WTC11 (cell line): ENCODE results near the gene OSBPL10. TPM values are rescaled to one million over a fixed set of nuclear protein-coding genes. Genes with fewer than 3 reads are reported as not detected.

Experiments used
- ATAC-seq: fragments of 200-7000 bp; cut with Tn5 transposase; 2 replicates; pipeline ENCODE4 v1.10.0; 2021; ENCODE audit warnings: mild to moderate bottlenecking, moderate library complexity
- CTCF ChIA-PET: fragments of 300-600 bp; sonication (Branson Sonifier 250); formaldehyde crosslinking; loops from one replicate; lab custom pipeline; 2021; ENCODE audit warnings: antibody characterized with exemption; lab: Charles Lee
- POLR2A ChIA-PET: fragments of 350-600 bp; sonication (Branson Sonifier 250); formaldehyde crosslinking; loops from one replicate; lab custom pipeline; 2021; ENCODE audit warnings: antibody characterized with exemption; lab: Charles Lee
- DNase-seq: peaks from one replicate; pipeline ENCODE4 v3.0.0; 2021; ENCODE audit warnings: low spot score
- H3K27ac Mint-ChIP-seq: 2 replicates; pipeline ENCODE4 v1.8.0; 2021; ENCODE audit warnings: mixed read lengths
- H3K27me3 Mint-ChIP-seq: 2 replicates; pipeline ENCODE4 v1.8.0; 2021; ENCODE audit warnings: low read depth, mild to moderate bottlenecking, moderate library complexity, mixed read lengths
- H3K36me3 Mint-ChIP-seq: 2 replicates; pipeline ENCODE4 v1.8.0; 2021; ENCODE audit warnings: mixed read lengths
- H3K4me1 Mint-ChIP-seq: 2 replicates; pipeline ENCODE4 v1.8.0; 2022; ENCODE audit warnings: mixed read lengths
- H3K4me3 Mint-ChIP-seq: 2 replicates; pipeline ENCODE4 v1.8.0; 2021; ENCODE audit warnings: mild to moderate bottlenecking, moderate library complexity, mixed read lengths
- H3K9me3 Mint-ChIP-seq: 2 replicates; pipeline ENCODE4 v1.8.0; 2021; ENCODE audit warnings: mixed read lengths
- CREB1 ChIP-seq: sonication (generic); formaldehyde crosslinking; IDR thresholded peaks from 2 replicates; pipeline ENCODE4 v1.8.0; 2023; ENCODE audit warnings: mild to moderate bottlenecking, missing genetic modification reagents
- ERG ChIP-seq: fragments of 250-450 bp; sonication (Bioruptor Pico); IDR thresholded peaks from 2 replicates; pipeline ENCODE4 v1.8.0; 2021; ENCODE audit warnings: mild to moderate bottlenecking
- FOXJ3 ChIP-seq: sonication (generic); formaldehyde crosslinking; IDR thresholded peaks from 2 replicates; pipeline ENCODE4 v1.9.0; 2021; ENCODE audit warnings: missing genetic modification reagents, mild to moderate bottlenecking, borderline replicate concordance
- MXD4 ChIP-seq: fragments of 250-450 bp; sonication (Bioruptor Pico); IDR thresholded peaks from 2 replicates; pipeline ENCODE4 v1.8.0; 2021; ENCODE audit warnings: mild to moderate bottlenecking, moderate library complexity, borderline replicate concordance
- NFATC4 ChIP-seq: fragments of 250-450 bp; sonication (Bioruptor Pico); IDR thresholded peaks from 2 replicates; pipeline ENCODE4 v1.9.0; 2021; ENCODE audit warnings: mild to moderate bottlenecking
- NR3C1 ChIP-seq: sonication (generic); formaldehyde crosslinking; conservative IDR thresholded peaks from 2 replicates; pipeline ENCODE4 v1.8.1; 2023; ENCODE audit warnings: low read depth, mild to moderate bottlenecking, missing genetic modification reagents
- PREB ChIP-seq: sonication (generic); formaldehyde crosslinking; IDR thresholded peaks from 2 replicates; pipeline ENCODE4 v1.8.1; 2022; ENCODE audit warnings: mild to moderate bottlenecking, missing genetic modification reagents, moderate library complexity, borderline replicate concordance
- SP1 ChIP-seq: sonication (generic); formaldehyde crosslinking; conservative IDR thresholded peaks from 2 replicates; pipeline ENCODE4 v1.8.1; 2022; ENCODE audit warnings: missing genetic modification reagents
- TEAD1 ChIP-seq: sonication (generic); formaldehyde crosslinking; IDR thresholded peaks from 2 replicates; pipeline ENCODE4 v1.8.0; 2022; ENCODE audit warnings: mild to moderate bottlenecking, missing genetic modification reagents
- ZBTB21 ChIP-seq: sonication (generic); formaldehyde crosslinking; IDR thresholded peaks from 2 replicates; pipeline ENCODE4 v1.8.1; 2023; ENCODE audit warnings: mild to moderate bottlenecking, missing genetic modification reagents, borderline replicate concordance
- ZNF138 ChIP-seq: sonication (generic); formaldehyde crosslinking; conservative IDR thresholded peaks from 2 replicates; pipeline ENCODE4 v1.8.1; 2022; ENCODE audit warnings: mild to moderate bottlenecking, moderate library complexity, missing genetic modification reagents
- ZNF263 ChIP-seq: sonication (generic); formaldehyde crosslinking; IDR thresholded peaks from 2 replicates; pipeline ENCODE4 v1.8.1; 2022; ENCODE audit warnings: low read depth, mild to moderate bottlenecking, moderate library complexity, missing genetic modification reagents
- ZNF396 ChIP-seq: fragments of 250-450 bp; sonication (Bioruptor Pico); IDR thresholded peaks from 2 replicates; pipeline ENCODE4 v1.8.0; 2021; ENCODE audit warnings: mild to moderate bottlenecking, moderate library complexity, borderline replicate concordance
- ZNF532 ChIP-seq: fragments of 250-450 bp; sonication (Bioruptor Pico); IDR thresholded peaks from 2 replicates; pipeline ENCODE4 v1.9.0; 2021; ENCODE audit warnings: mild to moderate bottlenecking, borderline replicate concordance
- ZNF671 ChIP-seq: fragments of 250-450 bp; sonication (Bioruptor Pico); IDR thresholded peaks from 2 replicates; pipeline ENCODE4 v1.8.0; 2021; ENCODE audit warnings: mild to moderate bottlenecking
- total RNA-seq: library from RNA; stranded (reverse); gene quantifications from 3 replicates; pipeline ENCODE4 v1.2.3, GENCODE V29; 2021
- TF ChIP-seq, protein P1 (sequence below): sonication (generic); formaldehyde crosslinking; IDR thresholded peaks from 2 replicates; pipeline ENCODE4 v1.8.1; 2023; ENCODE audit warnings: mild to moderate bottlenecking, moderate library complexity, missing genetic modification reagents
- TF ChIP-seq, protein P2 (sequence below): sonication (generic); formaldehyde crosslinking; IDR thresholded peaks from 2 replicates; pipeline ENCODE4 v1.8.0; 2023; ENCODE audit warnings: mild to moderate bottlenecking, missing genetic modification reagents
- TF ChIP-seq, protein P3 (sequence below): sonication (generic); formaldehyde crosslinking; IDR thresholded peaks from 2 replicates; pipeline ENCODE4 v1.8.0; 2022; ENCODE audit warnings: mild to moderate bottlenecking, missing genetic modification reagents

Gene OSBPL10
- total RNA-seq, 1 experiment from 2014 or later: 84.1 TPM

GRCh38 chr3:31947162-31947561 is 33.9 kb downstream of the OSBPL10 start (continued):
- TF ChIP-seq, protein P1, sequence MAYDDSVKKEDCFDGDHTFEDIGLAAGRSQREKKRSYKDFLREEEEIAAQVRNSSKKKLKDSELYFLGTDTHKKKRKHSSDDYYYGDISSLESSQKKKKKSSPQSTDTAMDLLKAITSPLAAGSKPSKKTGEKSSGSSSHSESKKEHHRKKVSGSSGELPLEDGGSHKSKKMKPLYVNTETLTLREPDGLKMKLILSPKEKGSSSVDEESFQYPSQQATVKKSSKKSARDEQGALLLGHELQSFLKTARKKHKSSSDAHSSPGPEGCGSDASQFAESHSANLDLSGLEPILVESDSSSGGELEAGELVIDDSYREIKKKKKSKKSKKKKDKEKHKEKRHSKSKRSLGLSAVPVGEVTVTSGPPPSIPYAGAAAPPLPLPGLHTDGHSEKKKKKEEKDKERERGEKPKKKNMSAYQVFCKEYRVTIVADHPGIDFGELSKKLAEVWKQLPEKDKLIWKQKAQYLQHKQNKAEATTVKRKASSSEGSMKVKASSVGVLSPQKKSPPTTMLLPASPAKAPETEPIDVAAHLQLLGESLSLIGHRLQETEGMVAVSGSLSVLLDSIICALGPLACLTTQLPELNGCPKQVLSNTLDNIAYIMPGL (CRISPR knock-in tag): no peak
- TF ChIP-seq FOXJ3: no peak
- TF ChIP-seq ZNF138 (CRISPR knock-in tag): no peak
- TF ChIP-seq ZNF671 (CRISPR knock-in tag): no peak
- TF ChIP-seq, protein P2, sequence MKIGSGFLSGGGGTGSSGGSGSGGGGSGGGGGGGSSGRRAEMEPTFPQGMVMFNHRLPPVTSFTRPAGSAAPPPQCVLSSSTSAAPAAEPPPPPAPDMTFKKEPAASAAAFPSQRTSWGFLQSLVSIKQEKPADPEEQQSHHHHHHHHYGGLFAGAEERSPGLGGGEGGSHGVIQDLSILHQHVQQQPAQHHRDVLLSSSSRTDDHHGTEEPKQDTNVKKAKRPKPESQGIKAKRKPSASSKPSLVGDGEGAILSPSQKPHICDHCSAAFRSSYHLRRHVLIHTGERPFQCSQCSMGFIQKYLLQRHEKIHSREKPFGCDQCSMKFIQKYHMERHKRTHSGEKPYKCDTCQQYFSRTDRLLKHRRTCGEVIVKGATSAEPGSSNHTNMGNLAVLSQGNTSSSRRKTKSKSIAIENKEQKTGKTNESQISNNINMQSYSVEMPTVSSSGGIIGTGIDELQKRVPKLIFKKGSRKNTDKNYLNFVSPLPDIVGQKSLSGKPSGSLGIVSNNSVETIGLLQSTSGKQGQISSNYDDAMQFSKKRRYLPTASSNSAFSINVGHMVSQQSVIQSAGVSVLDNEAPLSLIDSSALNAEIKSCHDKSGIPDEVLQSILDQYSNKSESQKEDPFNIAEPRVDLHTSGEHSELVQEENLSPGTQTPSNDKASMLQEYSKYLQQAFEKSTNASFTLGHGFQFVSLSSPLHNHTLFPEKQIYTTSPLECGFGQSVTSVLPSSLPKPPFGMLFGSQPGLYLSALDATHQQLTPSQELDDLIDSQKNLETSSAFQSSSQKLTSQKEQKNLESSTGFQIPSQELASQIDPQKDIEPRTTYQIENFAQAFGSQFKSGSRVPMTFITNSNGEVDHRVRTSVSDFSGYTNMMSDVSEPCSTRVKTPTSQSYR (CRISPR knock-in tag): no peak
- no peak for TF ChIP-seq PREB (CRISPR knock-in tag)
- TF ChIP-seq ERG (CRISPR knock-in tag): no peak
- no peak for TF ChIP-seq ZNF396
- TF ChIP-seq TEAD1 (CRISPR knock-in tag): no peak
- no peak for TF ChIP-seq ZNF263 (CRISPR knock-in tag)
- TF ChIP-seq, protein P3, sequence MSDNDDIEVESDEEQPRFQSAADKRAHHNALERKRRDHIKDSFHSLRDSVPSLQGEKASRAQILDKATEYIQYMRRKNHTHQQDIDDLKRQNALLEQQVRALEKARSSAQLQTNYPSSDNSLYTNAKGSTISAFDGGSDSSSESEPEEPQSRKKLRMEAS (CRISPR knock-in tag): no peak
- no peak for TF ChIP-seq MXD4

- peak overlapping the region; percentile 61 for H3K27ac Mint-ChIP-seq
- H3K9me3 Mint-ChIP-seq: peaks cover 18% of the 10 kb centered on the region
- ATAC-seq: 0 out of 2 replicates have a peak, but pooled peaks have one; percentile 9
- no peak overlapping the region for H3K4me3 Mint-ChIP-seq
- no peak for DNase-seq
- ChIA-PET CTCF (interaction anchor here (0.7 to 1.2 kb wide), 2 partner anchors 14 to 35 kb away, joined by 3 to 4 read pairs; partner anchors contain the start of genes OSBPL10 and ZNF860), POLR2A (interaction anchor here (0.9 kb wide), 1 partner anchor 14 kb away, joined by 4 read pairs; no protein-coding TSS in a partner anchor)
- no peaks in the 10 kb centered on the region for H3K27me3 Mint-ChIP-seq
- H3K4me1 Mint-ChIP-seq: peaks cover 54% of the 10 kb centered on the region
- peaks cover 18% of the 10 kb centered on the region for H3K36me3 Mint-ChIP-seq
- TF ChIP-seq SP1 (no peak), ZNF532 (CRISPR knock-in tag) (no peak), ZBTB21 (CRISPR knock-in tag) (no peak), CREB1 (no peak), NFATC4 (CRISPR knock-in tag) (no peak), NR3C1 (CRISPR knock-in tag) (no peak)
- TF ChIP-seq, protein P2 (CRISPR knock-in tag): no peak
These were observed 34.5 kb downstream of the OSBPL10 start for GRCh38 chr3:31946484-31947081.
